Measurements from ENCODE around the gene M1AP. TPM values are rescaled to one million over a fixed set of nuclear protein-coding genes. Genes with fewer than 3 reads are reported as not detected.
A peak's percentile ranks its signal among the peaks of the same experiment; 100 is the strongest.

M1AP gene
- total and polyA plus RNA-seq, 5 donors: 0.07 to 1.1 (median 0.31) TPM; not detected in 1

DNA sequence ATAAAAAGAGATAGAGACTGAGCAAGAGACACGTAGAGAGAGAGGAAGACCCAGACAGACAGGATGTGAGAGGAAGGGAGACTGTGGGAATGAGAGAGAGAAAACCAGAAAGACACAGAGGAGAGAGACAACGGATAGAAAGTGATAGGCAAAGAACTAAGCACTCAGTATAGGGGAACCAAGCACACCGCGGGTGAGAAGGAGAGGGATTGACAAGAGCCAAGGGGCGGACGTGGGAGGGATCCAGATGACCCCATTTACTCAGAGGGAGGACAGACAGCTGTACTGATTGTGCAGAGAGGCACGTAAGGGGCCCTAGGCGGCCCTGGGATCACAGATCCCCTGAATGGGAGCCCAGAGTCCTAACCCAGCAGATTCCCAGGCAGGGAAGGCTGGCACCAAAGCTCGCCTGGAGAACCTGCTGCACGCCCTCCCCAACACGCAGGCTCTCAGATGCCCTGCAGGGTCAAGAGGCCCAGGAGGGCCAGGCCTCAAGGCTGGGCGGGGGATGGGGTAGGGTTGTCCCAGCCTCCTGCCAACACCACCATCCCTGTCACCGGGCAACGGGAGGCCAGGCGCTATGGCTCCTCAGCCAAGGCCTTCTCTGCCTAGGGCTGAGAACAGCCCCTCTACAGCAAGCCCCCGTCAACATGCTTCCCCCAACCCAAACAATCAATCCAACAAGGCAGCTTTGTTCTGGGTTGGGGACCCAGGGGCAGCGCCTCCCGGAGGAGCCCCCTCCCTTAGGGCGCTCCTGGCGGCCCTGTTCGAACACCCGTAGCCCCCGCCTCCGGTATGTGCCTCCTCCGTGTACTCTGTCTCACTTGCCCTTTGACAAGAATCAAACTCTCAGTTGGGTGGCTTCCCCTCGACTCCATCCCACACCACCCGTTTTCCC, 95.0 kb downstream of the M1AP start:
- intact Hi-C loops (cut with DNase I): no loop called here
- Histone ChIP-seq H3K27me3 (ENCODE audit: control insufficient read depth, insufficient read depth) (no peaks in the 10 kb centered on the region), H3K27ac (ENCODE audit: low read length) (peak overlapping the region; percentile 14), H3K4me1 (ENCODE audit: control insufficient read depth, insufficient read depth, low read length) (no peaks in the 10 kb centered on the region), H3K9me3 (ENCODE audit: control insufficient read depth, low read length) (no peaks in the 10 kb centered on the region), H3K4me3 (ENCODE audit: low read length) (peak overlapping the region; percentile 74)
- 45% methylated on average over 27 of the region's 27 CpGs for WGBS
- ATAC-seq (no peak), DNase-seq (peak; percentile 47 to 76 (median 72))

DNA sequence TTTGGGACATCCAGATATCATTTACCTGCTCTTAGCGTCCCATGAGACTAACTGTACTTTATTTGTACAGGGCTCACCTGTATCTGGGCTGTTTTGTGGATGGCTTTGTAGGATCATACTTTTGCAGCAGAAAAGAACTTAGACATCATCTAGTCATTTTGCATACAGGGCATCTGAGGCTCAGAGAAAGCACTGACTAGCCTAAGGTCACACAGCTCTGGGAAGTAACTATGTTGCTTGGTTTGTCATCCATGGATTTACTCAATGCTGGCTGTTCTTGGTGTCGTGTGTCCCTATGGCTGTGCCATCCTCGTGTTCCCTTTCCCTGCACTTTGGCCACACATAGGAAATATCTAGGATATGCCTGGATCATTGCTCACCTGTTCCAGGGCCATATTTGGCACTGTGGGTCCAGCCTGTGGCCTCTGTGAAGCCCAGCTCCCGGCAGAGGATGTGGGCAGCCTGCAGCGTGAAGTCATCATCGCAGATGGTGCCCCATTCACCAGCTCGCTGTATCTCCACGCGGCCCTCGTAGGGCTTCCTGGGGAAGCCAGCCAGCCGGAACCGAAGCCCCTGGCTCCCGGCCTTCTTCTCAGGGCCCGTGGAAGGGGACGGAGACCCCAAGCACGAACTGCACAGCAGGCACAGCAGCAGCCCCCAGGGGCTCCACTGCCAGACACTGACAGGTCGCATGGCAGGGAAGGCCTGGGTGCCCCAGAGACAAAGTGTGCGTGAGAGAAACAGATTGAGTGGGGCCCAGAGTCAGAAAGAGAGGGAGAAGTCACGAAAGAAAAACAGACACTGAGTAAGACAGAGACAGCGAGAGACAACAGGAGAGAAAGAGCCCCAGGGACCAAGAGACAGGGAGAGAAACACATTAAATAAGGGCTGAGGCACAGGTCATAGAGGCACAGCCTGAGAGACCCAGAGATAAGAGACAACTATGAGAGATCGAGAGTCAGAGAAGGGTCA, 95.9 kb downstream of the M1AP start:
- Histone ChIP-seq H3K27ac (ENCODE audit: low read length) (no peak overlapping the region), H3K4me3 (ENCODE audit: low read length) (no peak overlapping the region), H3K27me3 (ENCODE audit: control insufficient read depth, insufficient read depth) (no peaks in the 10 kb centered on the region)

DNA sequence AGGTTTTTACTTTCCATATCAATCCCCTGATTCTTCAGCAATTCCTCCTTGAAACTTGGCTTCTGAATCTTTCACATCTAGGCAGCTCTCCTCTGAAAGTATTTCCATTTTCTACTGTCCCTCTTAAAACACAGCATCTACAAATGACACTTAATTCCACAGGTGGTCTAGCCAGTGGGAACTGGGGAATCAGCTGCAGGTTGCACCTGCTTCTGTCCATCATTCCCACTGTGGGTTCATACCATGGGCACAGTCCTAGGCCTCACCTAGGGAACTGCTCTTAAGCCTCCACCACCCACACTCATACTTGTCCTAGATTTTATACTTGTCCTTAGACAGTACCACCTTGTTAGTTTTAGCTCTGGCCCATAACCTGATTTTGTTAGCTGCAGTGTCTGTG, 96.6 kb downstream of the M1AP start:
- intact Hi-C loops (cut with DNase I): no loop called here
- H3K27ac ChIP-seq (ENCODE audit: low read length): no peak overlapping the region
- no peaks in the 10 kb centered on the region for H3K27me3 ChIP-seq (ENCODE audit: control insufficient read depth, insufficient read depth)
- H3K9me3 ChIP-seq (ENCODE audit: control insufficient read depth, low read length): no peaks in the 10 kb centered on the region
- ATAC-seq (no peak), DNase-seq (no peak)
- H3K4me3 ChIP-seq (ENCODE audit: low read length): no peak overlapping the region
- H3K4me1 ChIP-seq (ENCODE audit: control insufficient read depth, insufficient read depth, low read length): no peaks in the 10 kb centered on the region

More for the DNA sequence above, 95.9 kb downstream of the M1AP start:
- WGBS: 70% methylated on average over 21 of the region's 21 CpGs
- intact Hi-C loops (cut with DNase I): no loop called here
- no peak for ATAC-seq
- no peak for DNase-seq
- Histone ChIP-seq H3K9me3 (ENCODE audit: control insufficient read depth, low read length) (no peaks in the 10 kb centered on the region), H3K4me1 (ENCODE audit: control insufficient read depth, insufficient read depth, low read length) (no peaks in the 10 kb centered on the region)

DNA sequence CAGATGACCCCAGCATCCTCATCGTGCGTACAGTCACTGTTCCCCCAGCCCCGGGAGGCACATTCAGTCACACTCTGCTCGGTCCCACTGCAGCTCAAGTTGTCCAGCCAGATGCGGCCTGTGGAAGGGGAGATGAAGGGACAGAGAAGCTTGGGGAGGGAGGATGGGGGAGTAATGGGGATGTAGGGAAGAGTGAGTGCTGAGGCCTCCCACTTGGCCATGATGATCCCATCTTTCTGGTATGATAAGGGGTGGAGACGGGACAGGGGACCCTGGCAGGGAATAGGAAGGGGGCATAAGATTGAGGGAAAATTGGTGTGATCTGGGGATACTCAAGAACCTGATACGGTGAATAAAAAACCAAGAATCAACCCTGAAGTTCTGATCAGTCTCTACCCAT, 97.9 kb downstream of the M1AP start:
- ATAC-seq (no peak), DNase-seq (no peak)
- H3K4me3 ChIP-seq (ENCODE audit: low read length): no peak overlapping the region
- no peaks in the 10 kb centered on the region for H3K27me3 ChIP-seq (ENCODE audit: control insufficient read depth, insufficient read depth)
- intact Hi-C loops (cut with DNase I): no loop called here
- no peak overlapping the region for H3K27ac ChIP-seq (ENCODE audit: low read length)
- no peaks in the 10 kb centered on the region for H3K9me3 ChIP-seq (ENCODE audit: control insufficient read depth, low read length)
- whole genome bisulfite sequencing: 91% methylated on average over 7 of the region's 7 CpGs
- no peaks in the 10 kb centered on the region for H3K4me1 ChIP-seq (ENCODE audit: control insufficient read depth, insufficient read depth, low read length)

DNA sequence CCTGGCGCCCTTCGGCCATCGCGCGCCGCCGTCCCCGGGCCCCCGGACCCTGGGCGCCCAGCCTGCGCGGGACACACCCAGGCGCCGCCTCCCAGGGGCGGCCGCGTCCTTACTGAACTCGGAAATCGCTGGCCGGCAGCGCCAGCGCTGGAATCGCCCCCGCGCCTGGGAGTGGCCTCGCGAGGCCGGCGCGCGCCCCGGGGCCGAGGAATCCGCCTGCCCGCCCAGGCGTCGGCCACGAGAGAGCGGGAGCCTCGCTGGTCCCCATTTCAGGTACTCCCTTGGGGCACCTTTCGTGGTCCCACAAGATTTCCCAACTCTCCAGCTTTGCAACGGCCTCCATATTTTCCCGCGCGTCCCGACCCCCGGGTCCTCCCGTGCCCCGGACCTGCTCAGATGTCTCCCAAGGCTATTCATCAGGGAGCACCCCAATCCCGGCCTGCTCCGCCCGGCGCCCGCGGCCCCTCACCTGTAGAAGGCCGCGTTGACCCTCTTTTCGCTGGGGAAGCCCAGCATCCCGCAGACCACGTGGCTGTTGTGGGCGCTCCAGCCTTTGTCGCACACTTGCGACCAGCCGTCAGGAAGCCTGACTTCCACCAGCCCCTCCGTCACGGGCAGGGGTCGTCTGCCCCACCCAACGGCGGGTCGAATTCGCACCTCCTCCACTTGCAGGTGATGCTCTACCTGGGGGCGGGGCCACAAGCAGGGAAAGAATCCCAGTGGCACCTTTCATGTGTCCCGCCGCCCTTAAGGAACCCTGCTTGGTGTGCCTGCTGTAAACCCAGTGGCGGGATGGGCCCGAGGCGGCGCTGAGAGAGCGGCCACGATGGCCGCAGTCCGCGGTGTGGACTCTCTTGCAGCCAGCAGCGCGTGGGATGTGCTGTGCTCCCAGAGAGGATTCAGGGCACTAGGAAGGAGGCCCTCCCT, 99.0 kb downstream of the M1AP start:
- no peaks in the 10 kb centered on the region for H3K4me1 ChIP-seq (ENCODE audit: control insufficient read depth, insufficient read depth, low read length)
- ATAC-seq (peak; percentile 88 to 91), DNase-seq (peak; percentile 85 to 93 (median 93))
- no peaks in the 10 kb centered on the region for H3K27me3 ChIP-seq (ENCODE audit: control insufficient read depth, insufficient read depth)
- H3K4me3 ChIP-seq (ENCODE audit: low read length): peak overlapping the region; percentile 50
- peak overlapping the region; percentile 73 for H3K27ac ChIP-seq (ENCODE audit: low read length)
- intact Hi-C loops (cut with DNase I): no loop called here
- 7% methylated on average over 85 of the region's 85 CpGs for WGBS
- H3K9me3 ChIP-seq (ENCODE audit: control insufficient read depth, low read length): no peaks in the 10 kb centered on the region

DNA sequence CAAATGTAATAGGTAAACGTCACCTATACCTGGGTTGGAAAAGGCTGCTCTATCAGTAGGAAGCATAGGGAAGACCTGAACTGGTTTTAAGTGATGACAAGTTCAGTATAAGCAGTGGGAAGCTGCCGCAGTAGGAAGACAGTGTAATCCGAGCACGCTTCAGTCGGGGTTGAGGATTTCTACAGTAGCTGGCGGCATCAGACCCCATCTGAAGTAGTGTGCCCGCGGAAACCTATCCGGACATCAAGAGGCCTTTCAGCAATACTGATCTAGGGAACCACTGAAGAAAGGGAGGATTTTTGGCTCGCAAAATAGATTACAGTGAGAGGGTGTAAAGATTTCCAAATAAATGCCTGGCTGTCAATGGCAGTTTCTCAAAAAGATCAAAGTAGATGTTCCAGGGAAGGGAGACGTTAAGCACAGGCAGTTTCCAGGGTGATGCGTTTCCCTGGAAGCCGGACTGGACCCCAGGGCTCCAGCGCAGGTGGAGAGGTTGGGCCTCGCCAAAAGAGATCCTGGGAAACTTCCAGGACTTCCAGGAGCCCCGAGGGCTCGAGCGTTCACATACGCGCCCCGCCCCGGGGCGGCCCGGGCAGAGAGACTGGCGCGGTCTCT, 99.7 kb downstream of the M1AP start:
- intact Hi-C loops (cut with DNase I): no loop called here
- Histone ChIP-seq H3K4me3 (ENCODE audit: low read length) (peak overlapping the region; percentile 50), H3K4me1 (ENCODE audit: control insufficient read depth, insufficient read depth, low read length) (no peaks in the 10 kb centered on the region), H3K9me3 (ENCODE audit: control insufficient read depth, low read length) (no peaks in the 10 kb centered on the region), H3K27ac (ENCODE audit: low read length) (peak overlapping the region; percentile 73), H3K27me3 (ENCODE audit: control insufficient read depth, insufficient read depth) (no peaks in the 10 kb centered on the region)
- DNase-seq (no peak), ATAC-seq (peak; percentile 13 to 20)
- 13% methylated on average over 26 of the region's 26 CpGs for WGBS

DNA sequence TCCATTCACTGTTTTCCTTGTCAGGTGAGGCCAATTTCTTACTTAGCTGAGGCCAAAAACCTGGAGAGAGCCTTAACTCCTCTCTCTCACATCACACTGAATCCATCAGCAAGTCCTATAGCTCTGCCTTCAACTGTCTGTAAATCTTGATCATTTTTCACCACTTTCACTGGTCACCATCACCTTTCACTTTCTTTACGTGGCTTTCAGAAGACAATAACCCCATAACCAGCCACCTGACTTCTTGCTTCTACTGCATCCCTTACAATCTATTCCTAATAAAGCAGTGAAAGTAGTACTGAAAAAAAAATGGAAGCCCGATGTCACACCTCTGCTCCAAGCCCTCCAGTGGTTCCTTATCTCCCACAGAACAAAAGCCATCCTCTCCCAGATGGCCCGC, 102.1 kb downstream of the M1AP start:
- Histone ChIP-seq H3K4me3 (ENCODE audit: low read length) (no peak overlapping the region), H3K9me3 (ENCODE audit: control insufficient read depth, low read length) (no peaks in the 10 kb centered on the region), H3K27me3 (ENCODE audit: control insufficient read depth, insufficient read depth) (no peaks in the 10 kb centered on the region), H3K27ac (ENCODE audit: low read length) (no peak overlapping the region), H3K4me1 (ENCODE audit: control insufficient read depth, insufficient read depth, low read length) (no peaks in the 10 kb centered on the region)
- 80% methylated on average over 3 of the region's 3 CpGs for WGBS
- intact Hi-C loops (cut with DNase I): no loop called here
- ATAC-seq: no peak
- DNase-seq: no peak

DNA sequence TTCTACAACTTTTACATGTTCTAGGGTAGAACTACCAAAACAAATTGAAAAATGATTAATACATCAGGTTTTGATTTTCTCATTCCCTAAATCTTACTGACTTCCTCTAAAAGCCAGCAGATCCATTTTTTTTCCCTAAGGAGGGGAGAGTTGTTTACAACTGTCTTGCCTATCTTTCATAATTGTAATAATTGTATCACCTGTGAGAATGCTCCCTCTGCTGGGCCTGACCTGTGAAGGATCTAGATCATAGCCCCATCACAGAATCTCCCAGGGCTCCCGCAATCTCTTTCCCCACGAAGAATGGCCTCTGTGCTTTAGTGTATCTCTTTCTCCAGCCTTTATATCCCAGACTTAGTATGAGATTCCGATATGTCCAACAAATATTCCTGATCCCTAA, 103.5 kb downstream of the M1AP start:
- intact Hi-C loops (cut with DNase I): no loop called here
- no peak overlapping the region for H3K4me3 ChIP-seq (ENCODE audit: low read length)
- no peaks in the 10 kb centered on the region for H3K9me3 ChIP-seq (ENCODE audit: control insufficient read depth, low read length)
- ATAC-seq: no peak
- no peak for DNase-seq
- no peaks in the 10 kb centered on the region for H3K4me1 ChIP-seq (ENCODE audit: control insufficient read depth, insufficient read depth, low read length)
- no peak overlapping the region for H3K27ac ChIP-seq (ENCODE audit: low read length)
- WGBS: 86% methylated on average over 3 of the region's 3 CpGs
- H3K27me3 ChIP-seq (ENCODE audit: control insufficient read depth, insufficient read depth): no peaks in the 10 kb centered on the region

DNA sequence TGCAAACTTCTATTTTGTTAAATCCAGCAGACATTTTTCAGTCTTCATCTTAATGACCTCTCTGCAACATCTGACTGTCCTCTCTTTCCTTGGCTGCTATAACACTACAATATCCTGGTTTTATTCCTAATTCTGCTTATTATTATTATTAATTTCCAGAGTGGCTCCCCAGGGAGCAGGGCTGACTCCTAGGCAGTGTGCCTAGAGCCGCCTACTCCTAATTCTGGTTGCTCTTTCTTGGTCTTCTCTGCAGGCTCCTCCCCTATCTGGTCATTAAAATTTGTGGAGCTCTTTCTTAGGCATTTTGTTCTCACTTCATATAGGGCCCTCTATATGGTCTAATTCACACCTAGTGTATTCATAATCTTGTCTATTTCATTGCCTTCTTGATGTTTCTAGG, 105.2 kb downstream of the M1AP start:
- intact Hi-C loops (cut with DNase I): no loop called here
- WGBS: 67% methylated on average over 1 of the region's 1 CpG
- Histone ChIP-seq H3K27ac (ENCODE audit: low read length) (no peak overlapping the region), H3K4me3 (ENCODE audit: low read length) (no peak overlapping the region), H3K27me3 (ENCODE audit: control insufficient read depth, insufficient read depth) (no peaks in the 10 kb centered on the region), H3K9me3 (ENCODE audit: control insufficient read depth, low read length) (no peaks in the 10 kb centered on the region), H3K4me1 (ENCODE audit: control insufficient read depth, insufficient read depth, low read length) (no peaks in the 10 kb centered on the region)
- DNase-seq: no peak
- no peak for ATAC-seq

DNA sequence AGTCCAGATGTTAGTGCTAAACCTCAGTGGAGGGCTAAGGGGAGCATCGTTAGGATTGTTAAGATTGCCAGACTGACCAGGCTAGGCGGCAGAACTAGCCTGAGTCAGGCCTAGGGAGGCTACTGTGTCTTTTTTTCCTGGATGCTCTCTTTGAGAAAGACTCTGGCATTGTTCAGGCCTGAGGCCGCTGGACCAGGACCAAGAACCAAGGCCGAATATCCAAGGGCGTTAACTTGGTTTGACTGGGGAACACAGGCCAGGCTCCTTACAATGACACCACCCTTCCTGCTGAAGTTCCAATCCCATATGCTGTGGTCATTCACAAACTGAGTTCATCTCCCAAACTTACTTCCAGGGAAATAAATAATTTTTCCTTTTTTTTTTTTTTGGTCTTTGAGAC, 107.8 kb downstream of the M1AP start:
- Histone ChIP-seq H3K27ac (ENCODE audit: low read length) (peak overlapping the region; percentile 74), H3K27me3 (ENCODE audit: control insufficient read depth, insufficient read depth) (no peaks in the 10 kb centered on the region), H3K4me1 (ENCODE audit: control insufficient read depth, insufficient read depth, low read length) (no peaks in the 10 kb centered on the region), H3K9me3 (ENCODE audit: control insufficient read depth, low read length) (no peaks in the 10 kb centered on the region), H3K4me3 (ENCODE audit: low read length) (no peak overlapping the region)
- 54% methylated on average over 5 of the region's 5 CpGs for WGBS
- intact Hi-C loops (cut with DNase I): no loop called here
- ATAC-seq (peak; percentile 82 to 96), DNase-seq (peak; percentile 82 to 91 (median 85))
